Measurements from ENCODE around the gene ADRA2C.

DNA sequence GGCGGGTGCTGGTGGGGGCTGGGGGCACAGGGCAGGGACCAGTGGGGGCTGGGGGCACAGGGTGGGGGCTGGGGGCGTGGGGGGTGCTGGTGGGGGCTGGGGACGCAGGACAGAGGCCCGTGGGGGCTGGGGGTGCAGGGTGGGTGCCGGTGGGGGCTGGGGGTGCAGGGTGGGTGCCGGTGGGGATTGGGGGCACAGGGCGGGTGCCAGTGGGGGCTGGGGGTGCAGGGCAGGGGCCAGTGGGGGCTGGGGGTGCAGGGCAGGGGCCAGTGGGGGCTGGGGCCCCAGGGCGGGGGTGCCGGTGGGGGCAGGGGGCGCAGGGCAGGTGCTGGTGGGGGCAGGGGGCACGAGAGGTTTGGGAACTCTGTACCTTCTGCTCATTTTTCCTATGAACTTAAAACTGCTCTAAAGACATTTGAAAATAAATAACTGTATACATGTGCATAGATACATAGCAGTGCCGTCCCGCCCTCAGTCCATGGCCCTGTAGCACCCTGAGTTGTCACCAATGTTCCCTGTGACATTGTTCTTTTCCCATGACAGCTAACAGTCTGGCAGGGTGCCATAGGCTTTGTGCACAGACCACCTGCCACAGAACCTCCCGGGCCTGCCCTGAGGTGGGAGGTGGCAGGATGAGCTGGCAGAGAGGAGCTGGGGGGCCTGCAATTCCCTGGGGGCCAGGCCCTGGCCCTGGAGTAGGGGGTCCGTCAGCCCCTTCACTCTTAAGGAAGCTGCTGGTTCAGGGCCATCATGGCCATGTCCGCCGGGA lies 35.6 kb upstream of the ADRA2C start:
- TF ChIP-seq, protein P1, sequence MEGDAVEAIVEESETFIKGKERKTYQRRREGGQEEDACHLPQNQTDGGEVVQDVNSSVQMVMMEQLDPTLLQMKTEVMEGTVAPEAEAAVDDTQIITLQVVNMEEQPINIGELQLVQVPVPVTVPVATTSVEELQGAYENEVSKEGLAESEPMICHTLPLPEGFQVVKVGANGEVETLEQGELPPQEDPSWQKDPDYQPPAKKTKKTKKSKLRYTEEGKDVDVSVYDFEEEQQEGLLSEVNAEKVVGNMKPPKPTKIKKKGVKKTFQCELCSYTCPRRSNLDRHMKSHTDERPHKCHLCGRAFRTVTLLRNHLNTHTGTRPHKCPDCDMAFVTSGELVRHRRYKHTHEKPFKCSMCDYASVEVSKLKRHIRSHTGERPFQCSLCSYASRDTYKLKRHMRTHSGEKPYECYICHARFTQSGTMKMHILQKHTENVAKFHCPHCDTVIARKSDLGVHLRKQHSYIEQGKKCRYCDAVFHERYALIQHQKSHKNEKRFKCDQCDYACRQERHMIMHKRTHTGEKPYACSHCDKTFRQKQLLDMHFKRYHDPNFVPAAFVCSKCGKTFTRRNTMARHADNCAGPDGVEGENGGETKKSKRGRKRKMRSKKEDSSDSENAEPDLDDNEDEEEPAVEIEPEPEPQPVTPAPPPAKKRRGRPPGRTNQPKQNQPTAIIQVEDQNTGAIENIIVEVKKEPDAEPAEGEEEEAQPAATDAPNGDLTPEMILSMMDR (conservative IDR thresholded peaks at IDR 0.05; ENCODE audit: low read depth, low read length): no peak
- TF ChIP-seq EZH2 (IDR thresholded peaks at IDR 0.05; ENCODE audit: low read length, unreplicated experiment) (no peak), EZH2phosphoT487 (IDR thresholded peaks at IDR 0.05; ENCODE audit: borderline replicate concordance, low read length) (no peak)
